Activated gamma-delta T cell treated with anti-CD3 and anti-CD28 coated beads, Interleukin-2, amount 50 U/mL, for 16 hours (primary cell): ENCODE results near the gene CFI.
"Not testable (repeated sequence)": the region's sequence is repeated elsewhere in the genome, so short reads cannot be mapped to it uniquely, and the experiment has no call there.

Experiments
- DNase-seq: peaks from one replicate; pipeline ENCODE4 v3.0.0-alpha.2; 2020; ENCODE audit warnings: low read depth

The CFI gene

GRCh38 chr4:109795059-109795458 lies 6.7 kb downstream of the CFI start:
- DNase-seq, result no peak

GRCh38 chr4:109787807-109788206 lies 14.0 kb downstream of the CFI start:
- DNase-seq, result no peak

- no peak for DNase-seq
These were observed 15.0 kb downstream of the CFI start for GRCh38 chr4:109786846-109787245.

DNA sequence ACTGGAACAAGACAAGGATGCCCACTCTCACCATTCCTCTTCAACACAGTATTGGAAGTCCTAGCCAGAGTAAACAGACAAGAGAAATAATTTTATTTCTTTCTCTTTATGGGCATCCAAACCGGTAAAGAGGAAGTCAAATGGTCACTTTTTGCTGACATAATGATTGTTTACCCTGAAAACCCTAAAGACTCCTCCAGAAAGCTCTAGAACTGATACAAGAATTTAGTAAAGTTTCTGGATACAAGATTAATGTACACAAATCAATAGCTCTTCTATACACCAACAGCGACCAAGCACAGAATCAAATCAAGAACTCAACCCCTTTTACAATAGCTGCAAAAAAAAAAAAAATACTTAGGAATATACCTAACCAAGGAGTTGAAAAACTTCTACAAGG lies 19.7 kb downstream of the CFI start:
- DNase-seq, result not testable (repeated sequence)

- no peak for DNase-seq
These were observed 36.9 kb downstream of the CFI start for GRCh38 chr4:109764789-109765402.

- no peak for DNase-seq
These were observed 37.4 kb downstream of the CFI start for GRCh38 chr4:109764376-109764775.

DNA sequence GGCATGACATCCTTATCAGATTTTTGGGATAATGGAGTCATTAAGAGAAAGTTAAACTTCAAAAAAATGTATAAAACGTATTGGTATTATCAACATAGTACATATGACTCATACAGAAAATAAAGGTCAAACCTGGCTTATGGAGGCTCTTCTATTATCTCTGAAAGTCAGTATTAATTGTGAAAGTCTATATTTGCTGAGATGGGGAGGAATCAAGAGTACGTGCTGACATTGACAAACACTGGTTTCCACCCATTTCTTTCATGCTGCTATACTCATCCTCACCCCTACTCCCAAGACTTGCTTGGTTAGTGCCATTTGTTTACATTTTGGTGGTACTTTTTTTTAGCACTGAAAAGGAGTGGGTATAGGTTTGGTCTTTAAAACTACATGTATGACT lies 41.1 kb downstream of the CFI start:
- DNase-seq, result no peak

DNA sequence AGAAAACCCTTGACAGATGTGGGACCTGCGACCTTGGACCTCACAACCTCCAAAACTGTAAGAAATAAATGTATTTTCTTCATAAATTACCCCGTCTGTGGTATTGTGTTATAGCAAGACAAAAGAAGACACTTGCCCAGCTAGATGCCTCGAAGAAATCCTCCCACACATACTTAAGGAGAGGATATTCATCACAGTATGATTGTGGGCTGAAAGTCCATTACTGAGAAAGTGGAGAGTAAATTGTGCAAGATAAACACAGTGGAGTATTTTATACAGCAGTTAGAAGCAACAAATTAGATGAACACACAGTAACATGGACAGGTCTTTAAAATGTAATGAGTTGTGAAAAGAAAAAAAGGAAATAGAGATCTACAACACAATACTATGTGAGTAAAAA lies 46.1 kb downstream of the CFI start:
- no peak for DNase-seq

- DNase-seq, result no peak
These were observed 47.5 kb downstream of the CFI start for GRCh38 chr4:109754093-109754857.

GRCh38 chr4:109752525-109752924 lies 49.3 kb downstream of the CFI start:
- DNase-seq, result no peak

GRCh38 chr4:109751852-109752251 lies 49.9 kb downstream of the CFI start:
- DNase-seq, result no peak

- DNase-seq, result no peak
These were observed 51.1 kb downstream of the CFI start for GRCh38 chr4:109750652-109751244.

DNA sequence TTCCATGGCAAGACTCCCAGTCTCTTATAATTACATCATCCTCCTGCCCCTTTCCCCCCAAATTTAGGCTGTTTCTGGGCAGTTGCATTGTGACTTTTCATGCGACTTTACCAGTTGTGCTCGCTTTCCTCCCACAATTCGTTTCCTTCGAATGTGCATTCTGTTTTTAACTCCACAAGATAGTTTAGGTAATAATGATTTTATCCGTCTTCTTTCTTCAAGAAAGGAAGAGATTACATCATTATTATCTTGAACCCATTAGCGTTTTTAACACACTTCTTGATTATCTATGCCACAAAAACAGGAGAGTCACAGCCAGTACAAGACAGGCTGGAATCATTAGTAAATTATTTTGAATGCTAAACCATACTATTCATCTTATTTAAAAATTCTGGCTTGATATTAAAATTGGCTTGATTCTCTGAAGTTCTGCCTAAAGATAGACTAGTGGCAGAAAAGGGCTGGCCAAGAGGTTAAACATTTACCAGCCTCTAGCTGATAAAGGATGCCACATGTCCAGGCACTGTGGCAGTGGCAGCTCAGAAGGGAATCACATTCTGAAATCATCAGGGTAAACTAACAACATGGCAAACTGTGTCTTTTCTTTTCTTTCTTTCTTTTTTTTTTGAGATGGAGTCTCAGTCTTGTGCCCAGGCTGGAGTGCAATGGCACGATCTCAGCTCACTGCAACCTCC lies 52.3 kb downstream of the CFI start:
- no peak for DNase-seq

- DNase-seq, result no peak
These were observed 53.7 kb downstream of the CFI start for GRCh38 chr4:109748114-109748513.

DNA sequence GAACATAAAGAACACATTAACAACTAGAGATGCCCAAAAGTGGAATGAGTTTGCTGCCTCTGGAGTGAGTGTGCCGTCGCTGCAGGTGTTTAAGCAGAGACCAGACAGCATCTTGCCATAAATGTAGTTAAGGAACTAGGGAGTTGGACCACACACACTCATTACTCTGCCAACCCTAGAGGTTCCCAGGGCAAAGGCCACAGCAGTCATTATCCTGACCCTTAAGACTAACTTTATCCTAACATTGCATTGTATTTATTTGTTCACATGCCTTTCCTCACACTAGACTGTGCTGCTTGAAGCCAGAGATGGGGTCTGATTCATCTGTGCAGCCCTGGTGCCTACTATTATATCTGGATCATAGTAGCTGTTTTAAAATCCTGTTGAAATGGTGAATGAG lies 55.1 kb downstream of the CFI start:
- no peak for DNase-seq

- no peak for DNase-seq
These were observed 56.0 kb downstream of the CFI start for GRCh38 chr4:109745830-109746229.

DNA sequence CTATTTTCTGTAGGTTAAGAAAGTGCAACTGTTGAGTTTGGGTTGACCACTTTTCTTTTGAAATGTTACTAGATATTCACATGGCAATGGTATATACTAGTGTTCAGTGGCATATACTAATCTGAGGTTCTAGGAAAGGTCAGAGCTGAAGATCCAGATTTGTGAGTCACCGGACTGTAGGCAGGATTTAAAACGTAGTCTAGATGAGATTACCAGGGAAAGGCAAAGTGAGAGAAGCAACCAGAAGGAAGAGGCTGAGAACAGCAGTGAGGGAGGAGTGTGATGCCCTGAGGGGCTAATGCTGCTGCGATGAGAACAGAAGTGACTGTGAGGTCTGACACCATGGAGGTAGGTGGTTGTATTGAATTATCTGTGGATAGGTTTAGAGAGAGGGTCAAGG lies 62.3 kb downstream of the CFI start:
- DNase-seq, result no peak

- DNase-seq, result no peak
These were observed 63.5 kb downstream of the CFI start for GRCh38 chr4:109738104-109738872.

DNA sequence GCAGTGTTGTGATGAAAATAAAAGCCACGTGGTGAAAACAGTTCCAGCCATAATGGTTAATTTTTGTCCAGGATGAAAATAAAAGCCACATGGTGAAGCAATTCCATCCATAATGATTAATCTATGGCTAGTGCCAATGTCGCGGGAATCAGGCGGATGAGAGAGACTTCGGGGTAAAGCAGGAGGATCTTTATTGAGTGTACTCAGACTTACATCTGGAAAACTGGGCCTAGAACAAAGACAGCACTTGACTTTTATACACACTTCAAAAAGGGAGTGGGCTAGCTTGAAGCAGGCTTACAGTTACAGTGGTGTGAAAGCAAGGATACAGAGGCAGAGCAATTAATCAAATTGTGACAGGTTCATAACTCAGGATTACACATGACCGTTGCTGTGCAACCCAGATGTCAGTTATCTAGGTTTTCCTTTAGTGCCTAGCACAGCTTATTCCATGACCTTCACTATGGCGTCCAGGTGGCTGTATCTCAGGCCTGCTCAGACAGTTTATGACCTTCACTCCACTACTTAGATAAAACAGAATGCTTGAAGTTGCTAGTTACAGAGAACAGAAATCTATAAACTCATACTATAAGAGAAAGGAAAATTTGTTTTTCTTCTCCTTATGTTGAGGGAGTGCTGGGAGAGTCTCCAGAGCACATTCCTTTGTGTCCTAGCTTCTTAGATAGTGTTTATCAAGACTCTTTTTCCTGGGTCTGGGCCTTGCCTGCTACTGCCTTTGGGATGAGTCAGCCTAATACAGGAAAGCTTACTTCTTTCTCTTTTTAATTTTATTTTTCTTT lies 66.0 kb downstream of the CFI start:
- no peak for DNase-seq

GRCh38 chr4:109733728-109734127 lies 68.1 kb downstream of the CFI start:
- DNase-seq, result no peak
